ENCODE measurements around the gene CENPV. TPM values are rescaled to one million over a fixed set of nuclear protein-coding genes. Genes with fewer than 3 reads are reported as not detected.
A peak's percentile ranks its signal among the peaks of the same experiment; 100 is the strongest.

CENPV gene
- total and polyA plus RNA-seq, 2 of the 13 experiments (the other 11 are each of a cell fraction or from before 2014, with no cell fraction given): 193 to 292 TPM

DNA sequence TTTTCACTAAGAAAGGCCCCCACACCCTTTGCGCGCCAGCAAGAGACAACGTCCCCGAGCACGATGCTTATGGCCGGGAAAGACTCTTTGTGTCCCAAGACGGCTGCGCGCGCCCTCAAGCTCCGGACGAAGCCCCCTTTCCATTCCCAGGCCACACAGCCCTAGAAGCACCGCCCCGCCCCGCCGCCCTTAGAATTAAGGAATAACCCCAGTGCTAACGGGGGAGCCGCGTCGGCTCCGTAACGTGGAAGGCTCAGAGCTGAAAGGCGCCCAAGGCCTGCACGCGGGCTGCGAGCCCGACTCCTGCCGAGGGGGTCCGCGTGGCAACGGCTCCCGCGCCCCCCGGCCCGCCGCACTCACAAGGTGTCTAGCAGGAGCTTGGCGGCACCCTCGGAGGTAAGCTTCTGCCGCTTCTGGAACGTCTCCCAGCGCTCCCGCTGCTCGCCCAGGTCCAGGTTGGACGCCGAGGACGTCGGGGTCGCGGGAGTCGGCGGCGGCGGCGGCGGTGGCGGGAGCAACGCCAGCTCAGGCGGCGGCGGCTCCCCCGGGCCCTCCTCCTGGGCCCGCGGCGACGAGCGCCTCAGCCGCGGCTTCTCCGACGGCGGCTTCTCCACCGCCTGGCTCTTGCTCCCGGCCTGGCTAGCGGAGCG, 477 bp downstream of the CENPV start (continued):
- TF ChIP-seq TP53 (CRISPR knock-in tag; conservative IDR thresholded peaks at IDR 0.05): no peak
- no peak for TF ChIP-seq NFE2L1 (CRISPR knock-in tag; IDR thresholded peaks at IDR 0.05; ENCODE audit: borderline replicate concordance)
- TF ChIP-seq, protein P1, sequence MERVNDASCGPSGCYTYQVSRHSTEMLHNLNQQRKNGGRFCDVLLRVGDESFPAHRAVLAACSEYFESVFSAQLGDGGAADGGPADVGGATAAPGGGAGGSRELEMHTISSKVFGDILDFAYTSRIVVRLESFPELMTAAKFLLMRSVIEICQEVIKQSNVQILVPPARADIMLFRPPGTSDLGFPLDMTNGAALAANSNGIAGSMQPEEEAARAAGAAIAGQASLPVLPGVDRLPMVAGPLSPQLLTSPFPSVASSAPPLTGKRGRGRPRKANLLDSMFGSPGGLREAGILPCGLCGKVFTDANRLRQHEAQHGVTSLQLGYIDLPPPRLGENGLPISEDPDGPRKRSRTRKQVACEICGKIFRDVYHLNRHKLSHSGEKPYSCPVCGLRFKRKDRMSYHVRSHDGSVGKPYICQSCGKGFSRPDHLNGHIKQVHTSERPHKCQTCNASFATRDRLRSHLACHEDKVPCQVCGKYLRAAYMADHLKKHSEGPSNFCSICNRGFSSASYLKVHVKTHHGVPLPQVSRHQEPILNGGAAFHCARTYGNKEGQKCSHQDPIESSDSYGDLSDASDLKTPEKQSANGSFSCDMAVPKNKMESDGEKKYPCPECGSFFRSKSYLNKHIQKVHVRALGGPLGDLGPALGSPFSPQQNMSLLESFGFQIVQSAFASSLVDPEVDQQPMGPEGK (CRISPR knock-in tag; IDR thresholded peaks at IDR 0.05): peak; percentile 17; the same call in 1 of the 2 replicates
- TF ChIP-seq ZSCAN29 (CRISPR knock-in tag; conservative IDR thresholded peaks at IDR 0.05): 0 out of 2 replicates have a peak, but pooled peaks have one; percentile 30
- TF ChIP-seq RFX3 (CRISPR knock-in tag; IDR thresholded peaks at IDR 0.05): no peak
- TF ChIP-seq HNF4G (IDR thresholded peaks at IDR 0.05; ENCODE audit: borderline replicate concordance, low read depth, low read length): no peak
- no peak for TF ChIP-seq HNF4G (CRISPR knock-in tag; IDR thresholded peaks at IDR 0.05; ENCODE audit: borderline replicate concordance, low read depth)
- TF ChIP-seq HDAC2 (CRISPR knock-in tag; IDR thresholded peaks at IDR 0.05): no peak
- no peak; the same call in 1 of the 2 replicates for TF ChIP-seq ZZZ3 (CRISPR knock-in tag; IDR thresholded peaks at IDR 0.05; ENCODE audit: borderline replicate concordance)
- no peak for TF ChIP-seq NFIB (CRISPR knock-in tag; IDR thresholded peaks at IDR 0.05; ENCODE audit: borderline replicate concordance)
- TF ChIP-seq ZNF350 (CRISPR knock-in tag; IDR thresholded peaks at IDR 0.05; ENCODE audit: borderline replicate concordance, low read depth): 0 out of 2 replicates have a peak, but pooled peaks have one; percentile 11
- TF ChIP-seq ZNF232 (CRISPR knock-in tag; IDR thresholded peaks at IDR 0.05; ENCODE audit: borderline replicate concordance): no peak
- TF ChIP-seq ATAD3A (CRISPR knock-in tag; IDR thresholded peaks at IDR 0.05): no peak
- peak; percentile 0; the same call in 1 of the 2 replicates for TF ChIP-seq SIN3A (IDR thresholded peaks at IDR 0.05; ENCODE audit: borderline replicate concordance, low read depth, low read length)
- TF ChIP-seq ZNF703 (CRISPR knock-in tag; IDR thresholded peaks at IDR 0.05; ENCODE audit: borderline replicate concordance): 0 out of 2 replicates have a peak, but pooled peaks have one; percentile 74
- no peak for TF ChIP-seq SIX4 (CRISPR knock-in tag; IDR thresholded peaks at IDR 0.05)
- no peak for TF ChIP-seq HOXA9 (CRISPR knock-in tag; IDR thresholded peaks at IDR 0.05; ENCODE audit: borderline replicate concordance)
- TF ChIP-seq THAP11 (CRISPR knock-in tag; IDR thresholded peaks at IDR 0.05): no peak
- no peak; the same call in 1 of the 2 replicates for TF ChIP-seq HES4 (CRISPR knock-in tag; IDR thresholded peaks at IDR 0.05; ENCODE audit: borderline replicate concordance)
- no peak for TF ChIP-seq FIP1L1 (IDR thresholded peaks at IDR 0.05; ENCODE audit: borderline replicate concordance, insufficient read depth, low read depth, low read length)
- 0 out of 4 replicates have a peak, but pooled peaks of 1 of the 2 experiments have one; percentile 13 for TF ChIP-seq KLF16 (CRISPR knock-in tag; IDR thresholded peaks at IDR 0.05)
- TF ChIP-seq KDM4B (CRISPR knock-in tag; IDR thresholded peaks at IDR 0.05): no peak
- TF ChIP-seq ZNF678 (CRISPR knock-in tag; IDR thresholded peaks at IDR 0.05): 0 out of 2 replicates have a peak, but pooled peaks have one; percentile 57
- TF ChIP-seq TAF1 (CRISPR knock-in tag; IDR thresholded peaks at IDR 0.05): peak; percentile 66; the same call in 1 of the 2 replicates
- TF ChIP-seq NCOA1 (CRISPR knock-in tag; IDR thresholded peaks at IDR 0.05): 0 out of 2 replicates have a peak, but pooled peaks have one; percentile 79
- no peak; the same call in 1 of the 2 replicates for TF ChIP-seq ZNF331 (CRISPR knock-in tag; IDR thresholded peaks at IDR 0.05)
- no peak for TF ChIP-seq JUN (CRISPR knock-in tag; IDR thresholded peaks at IDR 0.05)
- peak; percentile 80; the same call in 1 of the 2 replicates for TF ChIP-seq ZNF777 (CRISPR knock-in tag; IDR thresholded peaks at IDR 0.05)
- no peak for TF ChIP-seq ZNF256 (CRISPR knock-in tag; conservative IDR thresholded peaks at IDR 0.05)
- TF ChIP-seq ZNF552 (CRISPR knock-in tag; IDR thresholded peaks at IDR 0.05; ENCODE audit: borderline replicate concordance): no peak
- TF ChIP-seq AGO1 (IDR thresholded peaks at IDR 0.05; ENCODE audit: low read depth, low read length, poor library complexity, severe bottlenecking): no peak

Measured in HepG2 (cell line).